ENCODE results near the gene EPHB1. TPM values are rescaled to one million over a fixed set of nuclear protein-coding genes. Genes with fewer than 3 reads are reported as not detected.

Gene EPHB1
- polyA plus RNA-seq, 1 of the 3 experiments (the other 2 are of a cell fraction), result 1.2 TPM

DNA sequence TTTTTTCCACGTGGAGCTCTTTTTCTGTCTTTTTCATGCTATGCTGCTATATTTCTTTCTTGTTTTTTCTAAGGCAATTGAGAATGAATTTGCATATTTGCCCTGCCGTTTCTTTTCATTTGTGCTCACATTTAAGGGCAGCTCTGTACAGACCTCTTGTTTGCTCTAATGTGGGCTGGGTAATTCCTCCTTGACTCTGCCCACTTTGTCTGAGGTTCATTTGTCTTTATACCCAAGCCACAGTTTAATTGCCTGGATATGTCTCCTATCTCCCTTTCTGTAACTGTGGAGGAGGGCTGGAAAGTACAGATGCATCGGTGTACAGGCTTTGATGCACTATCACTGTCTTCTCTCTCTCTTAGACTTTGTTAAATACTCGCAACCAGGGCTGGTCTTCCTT, 195.9 kb downstream of the EPHB1 start:
- Histone ChIP-seq H4K20me1 (ENCODE audit: insufficient read depth) (no peaks in the 10 kb centered on the region), H3K27me3 (ENCODE audit: insufficient read depth) (no peaks in the 10 kb centered on the region), H3K9ac (no peak overlapping the region), H2AFZ (ENCODE audit: low read depth) (no peak overlapping the region), H3K4me2 (no peak overlapping the region), H3K79me2 (ENCODE audit: insufficient read depth) (no peaks in the 10 kb centered on the region), H3K9me2 (no peaks in the 10 kb centered on the region; the same call in 1 of the 2 replicates), H3K9me3 (no peaks in the 10 kb centered on the region), H3F3A (replicated peaks; ENCODE audit: insufficient read depth) (peaks cover 4% of the 10 kb centered on the region), H3K4me3 (ENCODE audit: low read depth in 2 of 2, low read length in 1 of 2) (no peak overlapping the region), H3K36me3 (replicated peaks in 1 of 2; ENCODE audit: control insufficient read depth in 1 of 2, insufficient read depth in 2 of 2, low read length in 1 of 2) (no peaks in the 10 kb centered on the region), H3K27ac (ENCODE audit: low read depth in 2 of 2, low read length in 1 of 2) (no peak overlapping the region), H3K4me1 (ENCODE audit: control insufficient read depth in 1 of 2, insufficient read depth in 2 of 2, low read depth in 1 of 2, low read length in 1 of 2) (no peaks in the 10 kb centered on the region)
- WGBS (ENCODE audit: low lambda C conversion rate), result 35% methylated on average over 4 of the region's 4 CpGs
- no peak for DNase-seq
- ChIA-PET POLR2A (no interaction called here), CTCF (no interaction called here)
- no peak for TF ChIP-seq SMC3 (IDR thresholded peaks at IDR 0.05; ENCODE audit: low read depth, low read length)
- no peak for TF ChIP-seq GABPA (IDR thresholded peaks at IDR 0.05; ENCODE audit: low read depth)
- TF ChIP-seq, protein P1, sequence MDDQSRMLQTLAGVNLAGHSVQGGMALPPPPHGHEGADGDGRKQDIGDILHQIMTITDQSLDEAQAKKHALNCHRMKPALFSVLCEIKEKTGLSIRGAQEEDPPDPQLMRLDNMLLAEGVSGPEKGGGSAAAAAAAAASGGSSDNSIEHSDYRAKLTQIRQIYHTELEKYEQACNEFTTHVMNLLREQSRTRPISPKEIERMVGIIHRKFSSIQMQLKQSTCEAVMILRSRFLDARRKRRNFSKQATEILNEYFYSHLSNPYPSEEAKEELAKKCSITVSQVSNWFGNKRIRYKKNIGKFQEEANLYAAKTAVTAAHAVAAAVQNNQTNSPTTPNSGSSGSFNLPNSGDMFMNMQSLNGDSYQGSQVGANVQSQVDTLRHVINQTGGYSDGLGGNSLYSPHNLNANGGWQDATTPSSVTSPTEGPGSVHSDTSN (IDR thresholded peaks at IDR 0.05), result no peak
- TF ChIP-seq, protein P2, sequence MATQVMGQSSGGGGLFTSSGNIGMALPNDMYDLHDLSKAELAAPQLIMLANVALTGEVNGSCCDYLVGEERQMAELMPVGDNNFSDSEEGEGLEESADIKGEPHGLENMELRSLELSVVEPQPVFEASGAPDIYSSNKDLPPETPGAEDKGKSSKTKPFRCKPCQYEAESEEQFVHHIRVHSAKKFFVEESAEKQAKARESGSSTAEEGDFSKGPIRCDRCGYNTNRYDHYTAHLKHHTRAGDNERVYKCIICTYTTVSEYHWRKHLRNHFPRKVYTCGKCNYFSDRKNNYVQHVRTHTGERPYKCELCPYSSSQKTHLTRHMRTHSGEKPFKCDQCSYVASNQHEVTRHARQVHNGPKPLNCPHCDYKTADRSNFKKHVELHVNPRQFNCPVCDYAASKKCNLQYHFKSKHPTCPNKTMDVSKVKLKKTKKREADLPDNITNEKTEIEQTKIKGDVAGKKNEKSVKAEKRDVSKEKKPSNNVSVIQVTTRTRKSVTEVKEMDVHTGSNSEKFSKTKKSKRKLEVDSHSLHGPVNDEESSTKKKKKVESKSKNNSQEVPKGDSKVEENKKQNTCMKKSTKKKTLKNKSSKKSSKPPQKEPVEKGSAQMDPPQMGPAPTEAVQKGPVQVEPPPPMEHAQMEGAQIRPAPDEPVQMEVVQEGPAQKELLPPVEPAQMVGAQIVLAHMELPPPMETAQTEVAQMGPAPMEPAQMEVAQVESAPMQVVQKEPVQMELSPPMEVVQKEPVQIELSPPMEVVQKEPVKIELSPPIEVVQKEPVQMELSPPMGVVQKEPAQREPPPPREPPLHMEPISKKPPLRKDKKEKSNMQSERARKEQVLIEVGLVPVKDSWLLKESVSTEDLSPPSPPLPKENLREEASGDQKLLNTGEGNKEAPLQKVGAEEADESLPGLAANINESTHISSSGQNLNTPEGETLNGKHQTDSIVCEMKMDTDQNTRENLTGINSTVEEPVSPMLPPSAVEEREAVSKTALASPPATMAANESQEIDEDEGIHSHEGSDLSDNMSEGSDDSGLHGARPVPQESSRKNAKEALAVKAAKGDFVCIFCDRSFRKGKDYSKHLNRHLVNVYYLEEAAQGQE (IDR thresholded peaks at IDR 0.05; ENCODE audit: low read depth, low read length), result no peak
- no peak for TF ChIP-seq MXI1 (IDR thresholded peaks at IDR 0.05; ENCODE audit: low read depth, low read length)
- TF ChIP-seq FOXM1 (IDR thresholded peaks at IDR 0.05; ENCODE audit: low read depth), result no peak
- TF ChIP-seq TCF12 (IDR thresholded peaks at IDR 0.05), result no peak
- TF ChIP-seq, protein P3, sequence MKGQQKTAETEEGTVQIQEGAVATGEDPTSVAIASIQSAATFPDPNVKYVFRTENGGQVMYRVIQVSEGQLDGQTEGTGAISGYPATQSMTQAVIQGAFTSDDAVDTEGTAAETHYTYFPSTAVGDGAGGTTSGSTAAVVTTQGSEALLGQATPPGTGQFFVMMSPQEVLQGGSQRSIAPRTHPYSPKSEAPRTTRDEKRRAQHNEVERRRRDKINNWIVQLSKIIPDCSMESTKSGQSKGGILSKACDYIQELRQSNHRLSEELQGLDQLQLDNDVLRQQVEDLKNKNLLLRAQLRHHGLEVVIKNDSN (IDR thresholded peaks at IDR 0.05; ENCODE audit: borderline replicate concordance, low read depth), result no peak
- TF ChIP-seq TAF1 (IDR thresholded peaks at IDR 0.05; ENCODE audit: borderline replicate concordance, low read depth, low read length), result no peak
- TF ChIP-seq CHD2 (IDR thresholded peaks at IDR 0.05; ENCODE audit: low read length, partially characterized antibody), result no peak
- TF ChIP-seq EZH2phosphoT487 (IDR thresholded peaks at IDR 0.05; ENCODE audit: borderline replicate concordance, low read depth), result no peak

DNA sequence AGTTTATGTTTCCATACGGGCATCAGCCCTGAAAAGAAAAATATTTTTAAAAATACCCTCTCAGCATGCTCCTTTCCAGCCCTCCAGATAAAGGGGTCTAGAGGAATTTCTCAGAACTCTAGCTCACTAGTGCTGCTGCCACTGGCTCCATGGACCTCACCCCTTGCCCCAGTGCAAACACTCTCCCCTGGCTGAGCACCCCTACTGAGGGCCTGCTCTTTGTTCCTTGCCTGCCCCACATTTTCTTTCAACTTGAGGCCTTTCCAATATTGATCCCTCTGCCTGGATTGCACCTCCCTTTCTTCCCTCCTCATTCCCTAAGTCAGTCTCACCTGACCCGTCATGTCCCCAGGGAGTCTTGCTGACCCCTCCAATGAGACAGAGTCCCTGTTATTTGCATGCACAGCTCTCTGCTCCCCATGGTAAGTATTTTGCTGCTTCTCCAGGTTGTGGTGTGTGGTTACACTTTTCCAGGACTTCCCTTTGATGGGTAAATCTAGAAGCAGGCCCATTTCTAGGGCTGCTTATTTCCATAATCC, 196.5 kb downstream of the EPHB1 start:
- no peaks in the 10 kb centered on the region for H3K4me1 ChIP-seq (ENCODE audit: control insufficient read depth in 1 of 2, insufficient read depth in 2 of 2, low read depth in 1 of 2, low read length in 1 of 2)
- no peaks in the 10 kb centered on the region for H3K36me3 ChIP-seq (replicated peaks in 1 of 2; ENCODE audit: control insufficient read depth in 1 of 2, insufficient read depth in 2 of 2, low read length in 1 of 2)
- H3K9ac ChIP-seq, result no peak overlapping the region
- no peaks in the 10 kb centered on the region for H3K27me3 ChIP-seq (ENCODE audit: insufficient read depth)
- H3K4me2 ChIP-seq, result no peak overlapping the region
- WGBS (ENCODE audit: low lambda C conversion rate), result 79% methylated on average over 2 of the region's 2 CpGs
- H3K79me2 ChIP-seq (ENCODE audit: insufficient read depth), result no peaks in the 10 kb centered on the region
- no peak for DNase-seq
- H4K20me1 ChIP-seq (ENCODE audit: insufficient read depth), result no peaks in the 10 kb centered on the region
- CTCF ChIA-PET, result no interaction called here
- no peak overlapping the region for H3K27ac ChIP-seq (ENCODE audit: low read depth in 2 of 2, low read length in 1 of 2)
- no peak overlapping the region for H2AFZ ChIP-seq (ENCODE audit: low read depth)
- H3F3A ChIP-seq (replicated peaks; ENCODE audit: insufficient read depth), result peaks cover 4% of the 10 kb centered on the region
- POLR2A ChIA-PET, result no interaction called here
- no peaks in the 10 kb centered on the region for H3K9me3 ChIP-seq
- H3K9me2 ChIP-seq, result no peaks in the 10 kb centered on the region; the same call in 1 of the 2 replicates
- no peak overlapping the region for H3K4me3 ChIP-seq (ENCODE audit: low read depth in 2 of 2, low read length in 1 of 2)
- TF ChIP-seq, protein P4, sequence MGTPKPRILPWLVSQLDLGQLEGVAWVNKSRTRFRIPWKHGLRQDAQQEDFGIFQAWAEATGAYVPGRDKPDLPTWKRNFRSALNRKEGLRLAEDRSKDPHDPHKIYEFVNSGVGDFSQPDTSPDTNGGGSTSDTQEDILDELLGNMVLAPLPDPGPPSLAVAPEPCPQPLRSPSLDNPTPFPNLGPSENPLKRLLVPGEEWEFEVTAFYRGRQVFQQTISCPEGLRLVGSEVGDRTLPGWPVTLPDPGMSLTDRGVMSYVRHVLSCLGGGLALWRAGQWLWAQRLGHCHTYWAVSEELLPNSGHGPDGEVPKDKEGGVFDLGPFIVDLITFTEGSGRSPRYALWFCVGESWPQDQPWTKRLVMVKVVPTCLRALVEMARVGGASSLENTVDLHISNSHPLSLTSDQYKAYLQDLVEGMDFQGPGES (IDR thresholded peaks at IDR 0.05; ENCODE audit: low read depth, low read length), result no peak
- TF ChIP-seq ELF1 (IDR thresholded peaks at IDR 0.05) (no peak), FOSL2 (IDR thresholded peaks at IDR 0.05; ENCODE audit: borderline replicate concordance, low read depth) (no peak), GABPA (IDR thresholded peaks at IDR 0.05; ENCODE audit: low read depth) (no peak), NFIC (IDR thresholded peaks at IDR 0.05; ENCODE audit: borderline replicate concordance) (no peak), MEF2A (IDR thresholded peaks at IDR 0.05; ENCODE audit: borderline replicate concordance, low read depth) (no peak), SIN3A (IDR thresholded peaks at IDR 0.05; ENCODE audit: borderline replicate concordance, low read depth, low read length) (no peak), MXI1 (IDR thresholded peaks at IDR 0.05; ENCODE audit: low read depth, low read length) (no peak), JUND (IDR thresholded peaks at IDR 0.05) (no peak), FOXM1 (IDR thresholded peaks at IDR 0.05; ENCODE audit: low read depth) (no peak), RAD21 (IDR thresholded peaks at IDR 0.05; ENCODE audit: low read length) (no peak), EP300 (IDR thresholded peaks at IDR 0.05; ENCODE audit: borderline replicate concordance in 1 of 2, low read depth in 1 of 2, low read length in 1 of 2) (no peak), YY1 (IDR thresholded peaks at IDR 0.05; ENCODE audit: low read depth) (no peak), EZH2phosphoT487 (IDR thresholded peaks at IDR 0.05; ENCODE audit: borderline replicate concordance, low read depth) (no peak)
- TF ChIP-seq, protein P5, sequence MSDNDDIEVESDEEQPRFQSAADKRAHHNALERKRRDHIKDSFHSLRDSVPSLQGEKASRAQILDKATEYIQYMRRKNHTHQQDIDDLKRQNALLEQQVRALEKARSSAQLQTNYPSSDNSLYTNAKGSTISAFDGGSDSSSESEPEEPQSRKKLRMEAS (IDR thresholded peaks at IDR 0.05; ENCODE audit: low read depth), result no peak
